Neural progenitor cell (in vitro differentiated cells): ENCODE measurements around the gene ASRGL1. TPM values are rescaled to one million over a fixed set of nuclear protein-coding genes. Genes with fewer than 3 reads are reported as not detected.

ENCODE experiments used
- DNase-seq: peaks from one replicate; pipeline ENCODE4 v3.0.0-alpha.2; 2016; ENCODE audit warnings: low spot score
- H2AFZ ChIP-seq: fragments of 200-600 bp; sonication (generic); replicated peaks from 2 replicates; pipeline ENCODE4 v1.6.1; 2016; ENCODE audit warnings: antibody characterized with exemption
- H3F3A ChIP-seq: fragments of 200-600 bp; sonication (generic); 2 replicates; pipeline ENCODE4 v1.6.1; 2016; ENCODE audit warnings: antibody characterized with exemption, low read depth
- H3K27ac ChIP-seq: fragments of 200-600 bp; sonication (generic); 2 replicates; pipeline ENCODE4 v1.5.1; 2016; ENCODE audit warnings: mild to moderate bottlenecking
- H3K27me3 ChIP-seq: fragments of 200-600 bp; sonication (generic); 2 replicates; pipeline ENCODE4 v1.6.1; 2016; ENCODE audit warnings: mild to moderate bottlenecking, moderate library complexity
- H3K36me3 ChIP-seq: fragments of 200-600 bp; sonication (generic); 2 replicates; pipeline ENCODE4 v1.5.1; 2016
- H3K4me1 ChIP-seq: fragments of 200-600 bp; sonication (generic); 2 replicates; pipeline ENCODE4 v1.6.1; 2016; ENCODE audit warnings: mixed run types
- H3K4me2 ChIP-seq: fragments of 200-600 bp; sonication (generic); 2 replicates; pipeline ENCODE4 v1.6.1; 2016
- H3K4me3 ChIP-seq: fragments of 200-600 bp; sonication (generic); 2 replicates; pipeline ENCODE4 v1.5.1; 2016
- H3K79me2 ChIP-seq: fragments of 200-600 bp; sonication (generic); 2 replicates; pipeline ENCODE4 v1.6.1; 2016; ENCODE audit warnings: low read depth
- H3K9ac ChIP-seq: fragments of 200-600 bp; sonication (generic); 2 replicates; pipeline ENCODE4 v1.6.1; 2016
- H3K9me3 ChIP-seq: fragments of 200-600 bp; sonication (generic); 2 replicates; pipeline ENCODE4 v1.5.1; 2016; ENCODE audit warnings: low read depth
- H4K20me1 ChIP-seq: fragments of 200-600 bp; sonication (generic); 2 replicates; pipeline ENCODE4 v1.6.1; 2016; ENCODE audit warnings: low read depth
- H3K27ac Mint-ChIP-seq: 3 replicates; pipeline ENCODE4 v1.8.0; 2021; ENCODE audit warnings: mixed read lengths
- H3K27me3 Mint-ChIP-seq: 2 replicates; pipeline ENCODE4 v1.8.0; 2022; ENCODE audit warnings: low read depth, mild to moderate bottlenecking, inconsistent platforms, moderate library complexity, mixed read lengths; ENCODE audit not compliant: insufficient read depth
- H3K36me3 Mint-ChIP-seq: 3 replicates; pipeline ENCODE4 v1.8.0; 2021; ENCODE audit warnings: mixed read lengths
- H3K4me1 Mint-ChIP-seq: 3 replicates; pipeline ENCODE4 v1.8.0; 2021; ENCODE audit warnings: mixed read lengths
- H3K4me3 Mint-ChIP-seq: 3 replicates; pipeline ENCODE4 v1.8.0; 2021; ENCODE audit warnings: mild to moderate bottlenecking, moderate library complexity, mixed read lengths
- H3K9me3 Mint-ChIP-seq: 3 replicates; pipeline ENCODE4 v1.8.0; 2020; ENCODE audit warnings: mixed read lengths
- CTCF ChIP-seq: fragments of 200-600 bp; sonication (generic); IDR thresholded peaks from 2 replicates; pipeline ENCODE4 v1.5.1; 2017; ENCODE audit warnings: antibody characterized with exemption, mild to moderate bottlenecking
- EZH2 ChIP-seq: fragments of 200-600 bp; sonication (generic); IDR thresholded peaks from 2 replicates; pipeline ENCODE4 v1.6.1; 2017; ENCODE audit warnings: antibody characterized with exemption, mild to moderate bottlenecking, moderate library complexity
- EZH2phosphoT487 ChIP-seq: fragments of 200-600 bp; sonication (generic); IDR thresholded peaks from 2 replicates; pipeline ENCODE4 v1.6.1; 2017; ENCODE audit warnings: antibody characterized with exemption
- total RNA-seq: library from RNA; depleted of rRNA; stranded (reverse); fragments of >200 nt; gene quantifications from 2 replicates; pipeline ENCODE4 v1.2.3, GENCODE V29; 2015; ENCODE audit warnings: low replicate concordance

Gene ASRGL1
- total RNA-seq, 1 donor from 2014 or later: 56.8 TPM

- Histone ChIP-seq H3F3A (peaks cover 4% of the 10 kb centered on the region), H3K79me2 (no peaks in the 10 kb centered on the region), H4K20me1 (no peaks in the 10 kb centered on the region), H3K9ac (peak overlapping the region; percentile 6), H3K4me2 (no peak overlapping the region), H2AFZ (no peak overlapping the region), H3K4me1 (no peaks in the 10 kb centered on the region), H3K27me3 (no peaks in the 10 kb centered on the region), H3K27ac (no peak overlapping the region), H3K9me3 (no peaks in the 10 kb centered on the region), H3K4me3 (no peak overlapping the region), H3K36me3 (no peaks in the 10 kb centered on the region)
- TF ChIP-seq CTCF (no peak), EZH2phosphoT487 (no peak), EZH2 (no peak)
- Mint-ChIP-seq H3K4me3 (no peak overlapping the region), H3K9me3 (no peaks in the 10 kb centered on the region), H3K27ac (no peak overlapping the region), H3K4me1 (no peaks in the 10 kb centered on the region), H3K27me3 (peaks cover 6% of the 10 kb centered on the region), H3K36me3 (no peaks in the 10 kb centered on the region)
- DNase-seq: no peak
These were observed 50.1 kb downstream of the ASRGL1 start for GRCh38 chr11:62387381-62387780.

DNA sequence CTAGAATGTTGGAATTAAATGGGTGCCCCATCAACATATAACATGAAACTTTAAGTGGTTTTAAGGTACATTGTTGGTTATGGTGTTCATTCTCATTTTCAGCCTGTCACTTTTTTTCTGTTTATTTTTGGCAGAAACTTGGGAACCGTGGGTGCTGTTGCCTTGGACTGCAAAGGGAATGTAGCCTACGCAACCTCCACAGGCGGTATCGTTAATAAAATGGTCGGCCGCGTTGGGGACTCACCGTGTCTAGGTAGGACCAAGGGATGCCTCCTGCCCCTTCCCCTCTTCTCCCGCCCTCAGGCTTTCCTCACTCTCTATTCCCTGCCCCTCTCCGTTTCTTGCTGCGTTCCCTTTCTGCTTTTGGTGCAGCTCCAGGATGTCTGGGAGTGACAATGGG is 51.8 kb downstream of the ASRGL1 start:
- H3K27ac ChIP-seq: no peak overlapping the region
- no peaks in the 10 kb centered on the region for H3K4me1 Mint-ChIP-seq
- no peak overlapping the region for H3K9ac ChIP-seq
- TF ChIP-seq EZH2phosphoT487 (no peak), CTCF (no peak), EZH2 (no peak)
- no peak overlapping the region for H2AFZ ChIP-seq
- H3F3A ChIP-seq: peaks cover 4% of the 10 kb centered on the region
- no peaks in the 10 kb centered on the region for H3K4me1 ChIP-seq
- no peaks in the 10 kb centered on the region for H3K79me2 ChIP-seq
- H3K4me3 Mint-ChIP-seq: no peak overlapping the region
- H3K27me3 ChIP-seq: no peaks in the 10 kb centered on the region
- no peak overlapping the region for H3K4me2 ChIP-seq
- H3K27ac Mint-ChIP-seq: no peak overlapping the region
- peaks cover 6% of the 10 kb centered on the region for H3K27me3 Mint-ChIP-seq
- H3K9me3 ChIP-seq: no peaks in the 10 kb centered on the region
- no peaks in the 10 kb centered on the region for H3K9me3 Mint-ChIP-seq
- DNase-seq: no peak
- no peaks in the 10 kb centered on the region for H4K20me1 ChIP-seq
- H3K36me3 ChIP-seq: no peaks in the 10 kb centered on the region
- no peak overlapping the region for H3K4me3 ChIP-seq
- no peaks in the 10 kb centered on the region for H3K36me3 Mint-ChIP-seq

- Histone ChIP-seq H3K27ac (no peak overlapping the region), H3K9ac (no peak overlapping the region), H3K4me3 (no peak overlapping the region), H3K27me3 (no peaks in the 10 kb centered on the region), H3K9me3 (no peaks in the 10 kb centered on the region), H3F3A (peaks cover 10% of the 10 kb centered on the region), H3K4me2 (no peak overlapping the region), H2AFZ (no peak overlapping the region), H4K20me1 (peaks cover 4% of the 10 kb centered on the region), H3K79me2 (no peaks in the 10 kb centered on the region), H3K4me1 (peaks cover 4% of the 10 kb centered on the region), H3K36me3 (no peaks in the 10 kb centered on the region)
- Mint-ChIP-seq H3K9me3 (no peaks in the 10 kb centered on the region), H3K4me3 (no peak overlapping the region), H3K27ac (no peak overlapping the region), H3K36me3 (no peaks in the 10 kb centered on the region), H3K27me3 (peaks cover 8% of the 10 kb centered on the region), H3K4me1 (peaks cover 7% of the 10 kb centered on the region)
- no peak for DNase-seq
- TF ChIP-seq EZH2phosphoT487: no peak
- TF ChIP-seq CTCF: no peak
- no peak for TF ChIP-seq EZH2
These were observed 53.0 kb downstream of the ASRGL1 start for GRCh38 chr11:62390237-62390636.

- H3K79me2 ChIP-seq: no peaks in the 10 kb centered on the region
- Mint-ChIP-seq H3K36me3 (no peaks in the 10 kb centered on the region), H3K9me3 (no peaks in the 10 kb centered on the region), H3K27me3 (peaks cover 8% of the 10 kb centered on the region), H3K4me3 (no peak overlapping the region), H3K4me1 (peaks cover 10% of the 10 kb centered on the region), H3K27ac (no peak overlapping the region)
- H3K4me3 ChIP-seq: no peak overlapping the region
- H4K20me1 ChIP-seq: peaks cover 4% of the 10 kb centered on the region
- H3K9ac ChIP-seq: no peak overlapping the region
- peaks cover 5% of the 10 kb centered on the region for H3K4me1 ChIP-seq
- H2AFZ ChIP-seq: no peak overlapping the region
- H3F3A ChIP-seq: peaks cover 10% of the 10 kb centered on the region
- no peak for DNase-seq
- H3K4me2 ChIP-seq: no peak overlapping the region
- H3K36me3 ChIP-seq: no peaks in the 10 kb centered on the region
- H3K9me3 ChIP-seq: no peaks in the 10 kb centered on the region
- no peaks in the 10 kb centered on the region for H3K27me3 ChIP-seq
- H3K27ac ChIP-seq: no peak overlapping the region
- TF ChIP-seq EZH2 (no peak), EZH2phosphoT487 (no peak)
These were observed 53.5 kb downstream of the ASRGL1 start for GRCh38 chr11:62390722-62391121.
